T-helper 22 cell (primary cell): ENCODE results near the gene FAM20C.

Experiments used
- DNase-seq: peaks from one replicate; pipeline ENCODE4 v3.0.0-alpha.2; 2020; ENCODE audit warnings: low read depth

Gene FAM20C

GRCh38 chr7:209906-210305 lies 17.5 kb downstream of the FAM20C start:
- no peak for DNase-seq

- DNase-seq, result no peak
These were observed 18.1 kb downstream of the FAM20C start for GRCh38 chr7:210401-210925.

- no peak for DNase-seq
These were observed 18.8 kb downstream of the FAM20C start for GRCh38 chr7:211033-211714.

GRCh38 chr7:211715-212058 lies 19.3 kb downstream of the FAM20C start:
- no peak for DNase-seq

GRCh38 chr7:212754-213153 lies 20.4 kb downstream of the FAM20C start:
- no peak for DNase-seq

GRCh38 chr7:213324-213993 lies 21.1 kb downstream of the FAM20C start:
- no peak for DNase-seq

- no peak for DNase-seq
These were observed 22.2 kb downstream of the FAM20C start for GRCh38 chr7:214410-215212.

GRCh38 chr7:216360-217300 lies 24.3 kb downstream of the FAM20C start:
- no peak for DNase-seq

GRCh38 chr7:217781-218180 lies 25.4 kb downstream of the FAM20C start:
- no peak for DNase-seq

GRCh38 chr7:218316-218715 lies 25.9 kb downstream of the FAM20C start:
- no peak for DNase-seq

- no peak for DNase-seq
These were observed 26.7 kb downstream of the FAM20C start for GRCh38 chr7:218896-219580.

- DNase-seq, result no peak
These were observed 27.3 kb downstream of the FAM20C start for GRCh38 chr7:219581-220150.

GRCh38 chr7:220151-220841 lies 27.9 kb downstream of the FAM20C start:
- DNase-seq, result no peak

- no peak for DNase-seq
These were observed 29.8 kb downstream of the FAM20C start for GRCh38 chr7:221978-222715.

GRCh38 chr7:222716-223041 lies 30.3 kb downstream of the FAM20C start:
- no peak for DNase-seq

GRCh38 chr7:223118-223800 lies 30.9 kb downstream of the FAM20C start:
- DNase-seq, result no peak

GRCh38 chr7:223861-224260 lies 31.5 kb downstream of the FAM20C start:
- no peak for DNase-seq

- no peak for DNase-seq
These were observed 34.0 kb downstream of the FAM20C start for GRCh38 chr7:226281-226895.

- DNase-seq, result no peak
These were observed 35.6 kb downstream of the FAM20C start for GRCh38 chr7:227926-228325.
